ENCODE measurements around the gene ACOT7. TPM values are rescaled to one million over a fixed set of nuclear protein-coding genes. Genes with fewer than 3 reads are reported as not detected.

ACOT7 gene
- total RNA-seq, 1 donor from 2014 or later: 16.1 TPM

DNA sequence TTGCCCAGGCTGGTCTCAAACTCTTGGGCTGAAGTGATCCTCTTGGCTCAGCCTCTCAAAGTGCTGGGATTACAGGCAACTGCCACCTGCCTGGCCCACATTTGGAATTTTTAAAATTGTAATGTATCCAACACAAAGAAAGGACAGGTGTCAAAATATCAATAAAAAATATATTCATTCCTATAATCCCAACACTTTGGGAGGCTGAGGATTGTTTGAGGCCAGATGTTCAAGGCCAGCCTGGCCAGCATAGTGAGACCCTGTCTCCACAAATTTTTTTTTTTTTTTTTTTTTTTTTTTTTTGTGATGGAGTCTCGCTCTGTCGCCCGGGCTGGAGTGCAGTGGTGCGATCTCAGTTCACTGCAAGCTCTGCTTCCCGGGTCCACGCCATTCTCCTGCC lies 16.2 kb upstream of the ACOT7 start:
- Histone ChIP-seq H3K4me3 (no peak overlapping the region), H3K4me1 (no peaks in the 10 kb centered on the region), H3K27me3 (peaks cover 4% of the 10 kb centered on the region), H3K36me3 (no peaks in the 10 kb centered on the region), H3K9me3 (no peaks in the 10 kb centered on the region), H3K27ac (no peak overlapping the region)
- no peak for DNase-seq (ENCODE audit: low spot score in 2 of 2)
- no peak for TF ChIP-seq CTCF (IDR thresholded peaks at IDR 0.05)
- intact Hi-C loops (cut with DNase I): no loop called here

GRCh38 chr1:6409053-6409452 lies 15.5 kb upstream of the ACOT7 start:
- Histone ChIP-seq H3K27ac (no peak overlapping the region), H3K4me3 (no peak overlapping the region), H3K9me3 (no peaks in the 10 kb centered on the region), H3K27me3 (no peaks in the 10 kb centered on the region), H3K4me1 (no peaks in the 10 kb centered on the region), H3K36me3 (no peaks in the 10 kb centered on the region)
- intact Hi-C loops (cut with DNase I): no loop called here
- no peak for DNase-seq (ENCODE audit: low spot score in 2 of 2)
- TF ChIP-seq CTCF (IDR thresholded peaks at IDR 0.05): no peak

DNA sequence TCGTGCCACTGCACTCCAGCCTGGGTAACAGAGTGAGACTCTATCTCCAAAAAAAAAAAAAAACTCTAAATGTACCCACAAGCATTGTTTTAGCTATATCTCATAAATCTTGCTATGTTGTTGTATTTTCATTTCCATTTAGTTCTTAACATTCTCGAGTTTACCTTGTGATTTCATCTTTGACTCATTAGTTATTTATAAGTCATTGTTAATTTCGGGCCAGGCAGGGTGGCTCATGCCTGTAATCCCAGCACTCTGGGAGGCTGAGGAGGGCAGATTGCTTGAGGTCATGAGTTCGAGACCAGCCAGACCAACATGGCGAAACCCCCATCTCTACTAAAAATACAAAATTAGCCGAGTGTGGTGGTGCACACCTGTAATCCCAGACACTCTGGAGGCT lies 14.5 kb upstream of the ACOT7 start:
- TF ChIP-seq CTCF (IDR thresholded peaks at IDR 0.05): no peak
- H3K4me1 ChIP-seq: no peaks in the 10 kb centered on the region
- no peaks in the 10 kb centered on the region for H3K27me3 ChIP-seq
- DNase-seq (ENCODE audit: low spot score in 2 of 2): no peak
- H3K27ac ChIP-seq: no peak overlapping the region
- intact Hi-C loops (cut with DNase I): no loop called here
- H3K4me3 ChIP-seq: no peak overlapping the region
- no peaks in the 10 kb centered on the region for H3K9me3 ChIP-seq
- H3K36me3 ChIP-seq: no peaks in the 10 kb centered on the region

DNA sequence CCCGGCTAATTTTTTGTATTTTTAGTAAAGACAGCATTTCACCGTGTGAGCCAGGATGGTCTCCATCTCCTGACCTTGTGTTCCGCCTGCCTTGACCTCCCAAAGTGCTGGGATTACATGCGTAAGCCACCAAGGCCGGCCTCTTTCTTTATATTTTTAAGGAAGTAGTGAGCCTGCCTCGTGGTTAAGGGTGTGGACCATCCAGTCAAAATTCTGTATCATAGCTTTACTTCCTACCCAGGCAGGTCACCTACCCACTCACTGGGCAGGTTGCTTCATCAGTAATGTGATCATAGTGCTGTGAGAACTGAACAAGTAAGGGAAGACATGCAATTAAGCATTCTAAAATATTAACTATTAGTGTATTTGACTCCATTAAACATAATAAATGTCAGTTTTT lies 8.1 kb upstream of the ACOT7 start:
- no peak for TF ChIP-seq CTCF (IDR thresholded peaks at IDR 0.05)
- intact Hi-C loops (cut with DNase I): no loop called here
- H3K36me3 ChIP-seq: no peaks in the 10 kb centered on the region
- H3K4me3 ChIP-seq: no peak overlapping the region
- H3K4me1 ChIP-seq: no peaks in the 10 kb centered on the region
- no peak for DNase-seq (ENCODE audit: low spot score in 2 of 2)
- H3K9me3 ChIP-seq: no peaks in the 10 kb centered on the region
- H3K27ac ChIP-seq: no peak overlapping the region
- H3K27me3 ChIP-seq: no peaks in the 10 kb centered on the region

- Histone ChIP-seq H3K9me3 (no peaks in the 10 kb centered on the region), H3K27ac (no peak overlapping the region), H3K4me1 (peaks cover 0 to under 1% of the 10 kb centered on the region in 2 donors), H3K4me3 (no peak overlapping the region), H3K27me3 (no peaks in the 10 kb centered on the region), H3K36me3 (no peaks in the 10 kb centered on the region)
- TF ChIP-seq CTCF (IDR thresholded peaks at IDR 0.05): no peak
- no peak for DNase-seq (ENCODE audit: low spot score in 2 of 2)
- intact Hi-C loops (cut with DNase I): loop anchor here (10.0 kb wide), 1 partner anchor 156 kb away; the partner anchor contains the start of genes NOL9 and TAS1R1
These were observed 5.7 kb upstream of the ACOT7 start for GRCh38 chr1:6399294-6399693.

DNA sequence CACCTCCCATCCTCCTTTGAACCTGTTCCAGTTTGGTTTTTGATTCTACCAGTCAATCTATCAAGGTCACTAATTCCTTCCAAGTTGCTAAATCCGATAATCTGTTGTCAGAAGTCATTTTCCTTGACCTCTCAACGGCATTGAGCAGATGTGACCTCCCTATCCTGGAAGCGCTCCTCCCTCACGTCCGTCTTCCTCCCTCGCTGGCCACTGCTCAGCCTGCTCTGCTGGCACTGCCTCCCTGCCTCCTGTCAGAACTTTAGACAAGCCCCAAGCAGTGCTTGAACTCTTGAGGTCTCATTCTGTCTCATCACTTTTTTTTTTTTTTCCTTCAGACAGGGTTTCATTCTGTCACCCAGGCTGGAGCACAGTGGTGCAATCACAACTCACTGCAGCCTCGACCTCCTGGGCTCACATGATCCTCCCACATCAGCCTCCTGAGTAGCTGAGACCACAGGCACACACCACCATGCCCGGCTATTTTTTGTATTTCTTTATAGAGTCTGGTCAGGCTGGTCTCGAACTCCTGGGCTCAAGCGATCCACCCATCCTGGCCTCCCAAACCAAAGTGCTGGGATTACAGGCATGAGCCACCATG lies 4.4 kb upstream of the ACOT7 start:
- intact Hi-C loops (cut with DNase I): loop anchor here (10.0 kb wide), 1 partner anchor 157 kb away; the partner anchor contains the start of genes NOL9 and TAS1R1
- Histone ChIP-seq H3K27ac (no peak overlapping the region), H3K27me3 (no peaks in the 10 kb centered on the region), H3K4me1 (peaks cover 0 to 6% of the 10 kb centered on the region in 2 donors), H3K9me3 (no peaks in the 10 kb centered on the region), H3K36me3 (no peaks in the 10 kb centered on the region), H3K4me3 (no peak overlapping the region)
- TF ChIP-seq CTCF (IDR thresholded peaks at IDR 0.05): no peak
- no peak for DNase-seq (ENCODE audit: low spot score in 2 of 2)

Measured in ascending aorta (tissue), 2 donors.